Measurements from ENCODE around the gene NCOA5.

NCOA5 gene

DNA sequence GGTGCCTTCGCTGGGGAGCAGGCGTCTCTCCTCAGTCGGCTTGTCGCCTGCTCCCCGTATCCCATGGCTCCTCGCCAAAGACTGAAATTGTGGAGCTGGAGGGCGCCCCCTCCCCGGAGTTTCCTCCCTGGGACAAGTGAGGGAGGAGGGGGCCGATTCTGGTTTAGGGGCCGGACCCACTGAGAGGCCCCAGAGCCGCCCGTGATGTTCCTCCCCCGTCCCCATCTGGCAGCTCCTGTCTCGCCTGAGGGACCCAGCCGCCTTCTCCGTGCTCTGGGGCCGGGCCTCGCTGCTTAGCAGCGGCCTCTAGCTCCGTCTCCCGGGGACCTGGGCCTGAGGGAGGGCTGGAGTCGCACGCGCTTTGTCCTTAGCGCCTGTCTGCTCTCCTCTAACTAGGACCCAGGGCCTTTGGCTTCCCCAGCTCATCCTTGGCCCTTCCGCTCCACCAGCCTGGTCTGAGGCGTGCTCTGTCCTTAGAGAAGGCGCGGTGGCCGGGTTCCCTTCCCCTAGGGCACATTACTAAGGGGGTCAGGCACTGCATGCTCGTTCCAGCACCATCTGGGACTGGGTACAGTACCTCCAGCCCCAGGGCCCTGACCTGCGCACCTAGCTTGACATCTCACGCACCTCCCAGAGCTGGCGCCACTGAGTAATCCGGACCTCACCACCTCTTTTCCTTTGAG is 31.0 kb downstream of the NCOA5 start:
- no peak for DNase-seq

- no peak for DNase-seq
Measured at GRCh38 chr20:46057856-46058598, 31.7 kb downstream of the NCOA5 start.

DNA sequence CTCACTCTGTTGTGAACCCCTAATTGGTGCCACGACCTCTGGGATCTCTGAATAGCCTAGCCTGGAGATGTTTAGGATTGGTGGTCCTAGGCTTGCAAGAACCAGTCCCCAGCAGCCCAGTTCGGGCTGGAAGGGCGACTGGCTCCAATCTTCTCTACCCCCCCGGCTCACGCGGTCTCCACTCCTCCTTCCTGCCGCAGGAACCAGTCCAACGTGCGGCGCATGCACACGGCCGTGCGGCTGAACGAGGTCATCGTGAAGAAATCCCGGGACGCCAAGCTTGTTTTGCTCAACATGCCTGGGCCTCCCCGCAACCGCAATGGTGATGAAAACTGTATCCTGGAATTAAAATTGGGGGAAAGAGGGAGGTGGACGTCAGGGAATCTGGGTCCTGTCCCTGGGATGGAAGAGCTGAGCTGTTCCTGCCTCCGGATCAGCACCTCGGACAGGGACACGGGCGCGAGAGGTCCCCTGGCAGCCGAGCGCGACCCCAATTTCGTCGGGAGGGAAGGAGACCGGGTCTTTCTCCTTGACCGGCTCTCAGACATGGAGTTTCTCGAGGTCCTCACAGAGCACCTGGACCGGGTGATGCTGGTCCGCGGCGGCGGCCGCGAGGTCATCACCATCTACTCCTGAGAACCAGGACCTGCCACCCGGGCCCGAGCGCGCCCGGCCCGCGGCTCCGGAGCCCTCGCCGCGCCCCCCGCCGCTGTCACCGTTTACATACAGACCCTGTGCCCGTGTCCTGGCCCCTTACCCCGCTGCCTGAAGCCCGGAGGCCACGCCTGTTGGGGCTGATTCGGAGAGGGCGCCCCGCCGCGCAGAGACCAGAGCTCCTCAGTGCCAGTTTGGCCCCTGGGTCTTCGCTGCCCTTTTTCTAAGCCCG is 32.5 kb downstream of the NCOA5 start:
- DNase-seq = no peak

DNA sequence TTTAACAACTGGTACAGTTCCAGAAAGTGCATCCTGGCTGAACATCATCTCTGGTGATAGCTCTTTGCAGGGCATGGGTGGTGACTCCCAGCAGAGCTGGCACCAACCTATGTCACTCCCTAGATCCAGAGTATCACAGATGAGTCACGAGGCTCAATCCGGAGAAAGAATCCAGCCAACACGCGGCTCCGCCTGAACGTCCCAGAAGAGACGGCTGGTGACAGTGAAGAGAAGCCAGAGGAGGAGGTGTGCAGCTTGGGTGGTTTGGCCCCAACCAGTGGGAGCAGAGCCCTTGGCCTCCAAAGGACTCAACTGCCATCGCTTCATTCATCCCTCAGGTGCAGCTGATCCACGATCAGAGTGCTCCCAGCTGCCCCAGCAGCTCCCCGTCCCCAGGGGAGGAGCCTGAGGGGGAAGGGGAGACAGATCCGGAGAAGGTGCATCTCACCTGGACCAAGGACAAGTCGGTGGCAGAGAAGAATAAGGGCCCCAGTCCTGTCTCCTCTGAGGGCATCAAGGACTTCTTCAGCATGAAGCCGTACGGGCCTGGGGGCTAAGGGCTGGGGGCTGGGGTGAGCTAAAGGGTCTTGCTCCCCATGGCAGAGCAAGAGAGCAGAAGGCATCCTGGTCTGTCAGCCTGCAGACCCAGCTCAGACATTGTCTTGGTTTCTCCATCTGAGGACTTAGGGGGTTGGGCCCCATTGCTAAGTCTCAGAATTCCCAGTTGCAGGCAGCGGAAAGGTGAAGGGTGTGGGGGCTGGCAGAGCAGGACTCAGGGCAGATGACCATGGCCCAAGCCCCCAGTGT is 33.5 kb downstream of the NCOA5 start:
- DNase-seq = no peak

GRCh38 chr20:46055269-46055668 is 34.5 kb downstream of the NCOA5 start:
- no peak for DNase-seq

GRCh38 chr20:46054606-46055005 is 35.2 kb downstream of the NCOA5 start:
- DNase-seq = no peak

- no peak for DNase-seq
Measured at GRCh38 chr20:46053416-46053815, 36.3 kb downstream of the NCOA5 start.

GRCh38 chr20:46051556-46052308 is 38.0 kb downstream of the NCOA5 start:
- DNase-seq = no peak

GRCh38 chr20:46050885-46051284 is 38.9 kb downstream of the NCOA5 start:
- no peak for DNase-seq

- DNase-seq = no peak
Measured at GRCh38 chr20:46050444-46050843, 39.3 kb downstream of the NCOA5 start.

DNA sequence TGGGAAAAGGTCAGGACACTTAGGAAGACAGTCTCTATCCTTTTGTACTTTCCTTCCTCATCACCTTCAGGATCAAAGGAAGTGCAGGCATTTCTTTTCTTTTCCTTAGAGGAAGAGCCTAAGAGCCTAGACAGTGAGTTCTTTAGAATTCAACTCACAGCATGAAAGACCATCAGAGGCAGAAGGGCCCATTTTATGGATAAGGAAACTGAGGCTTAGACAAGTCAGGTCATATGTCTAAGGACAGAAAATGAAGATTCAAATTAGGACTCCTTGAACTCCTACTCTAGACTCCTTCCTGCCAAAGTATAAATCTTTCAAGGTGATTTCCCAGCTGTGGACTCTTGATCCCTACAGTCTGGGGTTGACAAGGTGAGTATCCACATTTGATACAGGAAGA is 39.9 kb downstream of the NCOA5 start:
- no peak for DNase-seq

DNA sequence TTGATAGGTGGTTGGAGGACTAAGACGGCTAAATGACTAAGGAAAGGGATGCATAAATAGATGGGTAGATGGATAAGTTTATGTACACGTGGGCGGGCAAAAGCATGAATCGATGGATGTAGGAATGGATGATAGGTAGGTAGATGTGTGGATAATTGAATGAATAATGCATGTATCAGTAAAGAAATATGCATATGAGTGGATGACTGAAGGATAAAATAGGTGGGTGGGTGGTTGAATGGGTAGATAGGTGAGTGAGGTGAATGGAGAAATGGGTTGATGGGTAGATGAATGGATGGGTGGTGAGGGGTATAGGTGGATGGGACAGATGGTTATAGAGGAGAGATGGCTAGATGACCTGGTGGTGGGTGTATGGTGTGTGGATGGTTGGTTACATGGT is 40.6 kb downstream of the NCOA5 start:
- no peak for DNase-seq

DNA sequence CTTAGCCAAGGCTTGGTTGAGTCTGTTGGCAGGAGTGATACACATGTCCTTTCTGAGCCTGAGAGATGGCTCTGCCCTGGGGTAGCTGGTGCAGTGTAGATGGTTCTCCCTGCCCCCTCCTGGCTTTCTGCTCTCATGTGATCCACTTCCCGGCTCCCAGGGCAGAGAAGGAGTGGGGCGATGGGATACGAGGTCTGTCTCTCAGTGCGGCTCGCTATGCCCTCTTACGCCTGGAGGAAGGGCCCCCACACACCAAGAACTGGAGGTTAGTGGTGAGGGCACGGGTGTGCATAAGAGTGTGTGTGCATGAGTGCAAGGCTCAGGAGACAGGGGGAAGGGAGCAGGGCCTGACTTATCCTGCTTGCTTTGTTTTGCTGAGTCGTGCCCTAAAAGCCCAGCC is 41.9 kb downstream of the NCOA5 start:
- DNase-seq = no peak

GRCh38 chr20:46046588-46047310 is 43.0 kb downstream of the NCOA5 start:
- DNase-seq = no peak

DNA sequence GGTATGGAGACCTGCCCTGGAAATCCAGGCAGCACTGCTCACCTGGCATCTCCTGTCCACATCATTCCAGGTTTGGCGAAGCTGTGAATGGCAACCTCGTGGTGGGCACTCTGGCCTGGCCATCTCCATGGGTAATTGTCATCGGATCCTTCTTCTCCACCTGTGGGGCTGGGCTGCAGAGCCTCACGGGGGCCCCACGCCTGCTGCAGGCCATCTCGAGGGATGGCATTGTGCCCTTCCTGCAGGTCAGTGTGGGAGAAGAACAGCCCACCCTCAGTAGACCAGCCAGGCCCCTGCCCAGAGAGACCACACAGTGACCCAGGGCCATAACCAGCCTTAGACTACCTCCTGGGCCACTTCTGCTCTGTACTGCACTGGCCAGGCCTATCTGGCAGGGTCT is 44.9 kb downstream of the NCOA5 start:
- no peak for DNase-seq

DNA sequence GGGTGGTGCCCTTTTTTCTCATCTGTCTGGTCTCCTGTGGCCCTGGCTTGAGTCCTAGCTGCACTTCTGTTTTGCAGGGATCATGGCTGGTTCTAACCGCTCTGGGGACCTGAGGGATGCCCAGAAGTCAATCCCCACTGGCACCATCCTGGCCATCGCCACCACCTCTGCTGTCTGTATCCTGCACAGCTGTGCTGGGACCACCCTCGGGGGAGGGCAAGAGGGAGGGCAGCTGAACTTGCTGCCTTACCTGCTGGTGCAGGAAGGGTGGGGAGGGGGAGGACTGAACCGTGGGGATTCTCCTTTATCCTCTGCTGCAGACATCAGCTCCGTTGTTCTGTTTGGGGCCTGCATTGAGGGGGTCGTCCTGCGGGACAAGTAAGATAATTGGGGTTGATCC is 46.2 kb downstream of the NCOA5 start:
- DNase-seq = no peak

- DNase-seq = no peak
Measured at GRCh38 chr20:46040902-46041535, 48.7 kb downstream of the NCOA5 start.

- DNase-seq = no peak
Measured at GRCh38 chr20:46037036-46037435, 52.7 kb downstream of the NCOA5 start.

DNA sequence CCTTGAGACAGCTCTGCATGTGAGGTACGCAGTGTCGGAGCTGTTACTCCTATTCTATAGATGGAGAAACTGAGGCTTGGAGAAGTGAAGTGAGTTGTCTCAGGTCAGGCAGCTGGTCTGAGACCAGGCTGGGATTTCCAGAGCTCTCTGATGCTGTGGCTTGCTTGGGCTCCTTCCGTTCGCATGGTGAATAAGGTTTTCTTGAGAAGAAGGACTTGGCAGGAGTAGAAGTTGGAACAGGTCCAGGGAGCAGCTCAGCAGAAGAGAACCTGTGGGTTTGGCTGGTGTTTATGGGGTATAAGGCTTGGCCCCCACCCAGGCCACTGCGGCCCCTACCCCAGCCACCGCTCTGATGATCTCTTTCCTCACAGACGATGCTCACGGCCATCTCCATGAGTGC is 53.4 kb downstream of the NCOA5 start:
- no peak for DNase-seq

GRCh38 chr20:46035713-46036112 is 54.0 kb downstream of the NCOA5 start:
- DNase-seq = no peak

- no peak for DNase-seq
Measured at GRCh38 chr20:46035253-46035652, 54.5 kb downstream of the NCOA5 start.

Measured in NCI-H524 treated with DMSO at 0.1 percent for 48 hours (cell line).